MM.1S (cell line): ENCODE results near the gene CDHR1.

ENCODE experiments used
- CTCF ChIP-seq: fragments of 300-600 bp; sonication (generic); IDR thresholded peaks from 2 replicates; pipeline ENCODE4 v1.5.1; 2016; ENCODE audit warnings: antibody characterized with exemption, low read length, mixed read lengths
- EZH2 ChIP-seq: fragments of 300-600 bp; sonication (generic); optimal IDR thresholded peaks from 2 replicates; pipeline ENCODE3; 2017; ENCODE audit warnings: low read depth, mild to moderate bottlenecking, antibody characterized with exemption, low read length, mixed read lengths
- EZH2phosphoT487 ChIP-seq: fragments of 300-600 bp; sonication (generic); IDR thresholded peaks from 2 replicates; pipeline ENCODE4 v1.6.1; 2018; ENCODE audit warnings: antibody characterized with exemption, low read length

DNA sequence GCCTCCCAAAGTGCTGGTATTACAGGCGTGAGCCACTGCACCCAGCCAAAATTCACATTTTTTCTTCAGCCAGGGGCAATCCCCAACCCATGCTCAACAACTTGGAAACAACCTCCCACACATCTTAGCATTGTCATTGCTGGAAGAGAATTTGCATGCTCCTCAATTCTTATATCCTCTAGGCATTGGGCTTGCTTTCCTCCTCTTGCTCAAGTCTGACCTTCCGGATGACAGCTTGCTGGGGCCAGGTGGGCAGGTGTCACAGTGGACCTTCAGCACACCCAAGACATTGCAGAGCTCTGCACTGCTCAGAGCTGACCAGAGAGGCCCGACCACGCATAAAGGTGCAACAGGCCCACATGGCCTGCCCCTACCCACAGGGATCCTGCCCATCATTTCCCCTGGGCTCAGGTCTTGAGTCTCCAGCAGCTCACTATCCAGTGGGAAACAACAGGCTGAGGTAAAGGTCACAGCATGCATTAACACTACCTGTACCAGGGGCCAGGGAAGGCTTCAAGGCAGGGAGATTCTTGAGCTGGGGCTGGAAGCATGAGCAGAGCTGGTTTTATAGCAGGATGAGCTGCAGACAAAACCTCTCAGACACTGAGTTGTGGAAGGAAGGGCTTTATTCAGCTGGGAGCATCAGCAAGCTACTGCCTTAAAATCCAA, 27.6 kb upstream of the CDHR1 start:
- TF ChIP-seq CTCF = no peak
- no peak for TF ChIP-seq EZH2
- TF ChIP-seq EZH2phosphoT487 = no peak
